Stimulated activated CD4-positive, alpha-beta T cell treated with anti-CD3 and anti-CD28 coated beads, Interleukin-1b, Interleukin-23, amount 100 ng/mL, for 1 hour (primary cell): ENCODE results near the gene TYMS.
"Not testable (repeated sequence)": the region's sequence is repeated elsewhere in the genome, so short reads cannot be mapped to it uniquely, and the experiment has no call there.

Experiments
- DNase-seq, 2 donors: peaks; one replicate each; pipeline ENCODE4 v3.0.0-alpha.2; 2020; ENCODE audit warnings: low read depth in 2 of 2

Gene TYMS

GRCh38 chr18:677951-678381 lies 20.5 kb downstream of the TYMS start:
- DNase-seq, result no peak

- DNase-seq, result no peak
Measured at GRCh38 chr18:678482-679182, 21.2 kb downstream of the TYMS start.

- DNase-seq, result no peak
Measured at GRCh38 chr18:679516-679915, 22.1 kb downstream of the TYMS start.

GRCh38 chr18:680392-680791 lies 22.9 kb downstream of the TYMS start:
- DNase-seq, result no peak

GRCh38 chr18:681985-682384 lies 24.5 kb downstream of the TYMS start:
- no peak for DNase-seq

- not testable (repeated sequence) for DNase-seq
Measured at GRCh38 chr18:682416-682815, 25.0 kb downstream of the TYMS start.

- DNase-seq, result no peak
Measured at GRCh38 chr18:682833-683232, 25.4 kb downstream of the TYMS start.

GRCh38 chr18:683531-683930 lies 26.1 kb downstream of the TYMS start:
- DNase-seq, result no peak

- DNase-seq, result no peak
Measured at GRCh38 chr18:685438-685837, 28.0 kb downstream of the TYMS start.

GRCh38 chr18:686339-687111 lies 29.1 kb downstream of the TYMS start:
- no peak for DNase-seq

- no peak for DNase-seq
Measured at GRCh38 chr18:688323-688722, 30.9 kb downstream of the TYMS start.

- no peak for DNase-seq
Measured at GRCh38 chr18:692824-693223, 35.4 kb downstream of the TYMS start.

GRCh38 chr18:693466-694187 lies 36.2 kb downstream of the TYMS start:
- no peak for DNase-seq

GRCh38 chr18:697012-697411 lies 39.6 kb downstream of the TYMS start:
- DNase-seq, result no peak

GRCh38 chr18:697800-698199 lies 40.3 kb downstream of the TYMS start:
- DNase-seq, result no peak

GRCh38 chr18:703213-703967 lies 45.9 kb downstream of the TYMS start:
- no peak for DNase-seq

GRCh38 chr18:706405-706804 lies 49.0 kb downstream of the TYMS start:
- DNase-seq, result no peak

GRCh38 chr18:708096-708495 lies 50.6 kb downstream of the TYMS start:
- no peak for DNase-seq

- DNase-seq, result no peak
Measured at GRCh38 chr18:709771-710170, 52.3 kb downstream of the TYMS start.

- no peak for DNase-seq
Measured at GRCh38 chr18:710418-711300, 53.2 kb downstream of the TYMS start.

- DNase-seq, result no peak
Measured at GRCh38 chr18:711310-711656, 53.8 kb downstream of the TYMS start.
